WTC11 (cell line): ENCODE data around the gene DRC1. TPM values are rescaled to one million over a fixed set of nuclear protein-coding genes. Genes with fewer than 3 reads are reported as not detected.

Experiments used
- ATAC-seq: fragments of 200-7000 bp; cut with Tn5 transposase; 2 replicates; pipeline ENCODE4 v1.10.0; 2021; ENCODE audit warnings: mild to moderate bottlenecking, moderate library complexity
- CTCF ChIA-PET: fragments of 300-600 bp; sonication (Branson Sonifier 250); formaldehyde crosslinking; loops from one replicate; lab custom pipeline; 2021; ENCODE audit warnings: antibody characterized with exemption; lab: Charles Lee
- POLR2A ChIA-PET: fragments of 350-600 bp; sonication (Branson Sonifier 250); formaldehyde crosslinking; loops from one replicate; lab custom pipeline; 2021; ENCODE audit warnings: antibody characterized with exemption; lab: Charles Lee
- DNase-seq: peaks from one replicate; pipeline ENCODE4 v3.0.0; 2021; ENCODE audit warnings: low spot score
- H3K27ac Mint-ChIP-seq: 2 replicates; pipeline ENCODE4 v1.8.0; 2021; ENCODE audit warnings: mixed read lengths
- H3K27me3 Mint-ChIP-seq: 2 replicates; pipeline ENCODE4 v1.8.0; 2021; ENCODE audit warnings: low read depth, mild to moderate bottlenecking, moderate library complexity, mixed read lengths
- H3K36me3 Mint-ChIP-seq: 2 replicates; pipeline ENCODE4 v1.8.0; 2021; ENCODE audit warnings: mixed read lengths
- H3K4me1 Mint-ChIP-seq: 2 replicates; pipeline ENCODE4 v1.8.0; 2022; ENCODE audit warnings: mixed read lengths
- H3K4me3 Mint-ChIP-seq: 2 replicates; pipeline ENCODE4 v1.8.0; 2021; ENCODE audit warnings: mild to moderate bottlenecking, moderate library complexity, mixed read lengths
- H3K9me3 Mint-ChIP-seq: 2 replicates; pipeline ENCODE4 v1.8.0; 2021; ENCODE audit warnings: mixed read lengths
- ATF3 ChIP-seq: sonication (generic); formaldehyde crosslinking; conservative IDR thresholded peaks from 2 replicates; pipeline ENCODE4 v1.8.1; 2022; ENCODE audit warnings: mild to moderate bottlenecking, missing genetic modification reagents
- CTCF ChIP-seq: fragments of 200-600 bp; IDR thresholded peaks from 2 replicates; pipeline ENCODE4 v1.8.0; 2022; ENCODE audit warnings: antibody characterized with exemption
- E2F5 ChIP-seq: sonication (generic); formaldehyde crosslinking; IDR thresholded peaks from 2 replicates; pipeline ENCODE4 v1.8.1; 2022; ENCODE audit warnings: mild to moderate bottlenecking, moderate library complexity, missing genetic modification reagents
- ELF4 ChIP-seq: sonication (generic); formaldehyde crosslinking; IDR thresholded peaks from 2 replicates; pipeline ENCODE4 v1.8.1; 2022; ENCODE audit warnings: low read depth, mild to moderate bottlenecking, moderate library complexity, missing genetic modification reagents
- ESRRA ChIP-seq: sonication (generic); formaldehyde crosslinking; IDR thresholded peaks from 2 replicates; pipeline ENCODE4 v1.8.1; 2022; ENCODE audit warnings: mild to moderate bottlenecking, missing genetic modification reagents, borderline replicate concordance
- FOXK1 ChIP-seq: sonication (generic); formaldehyde crosslinking; IDR thresholded peaks from 2 replicates; pipeline ENCODE4 v1.8.0; 2022; ENCODE audit warnings: mild to moderate bottlenecking, moderate library complexity, missing genetic modification reagents
- FOXP1 ChIP-seq: sonication (generic); formaldehyde crosslinking; IDR thresholded peaks from 2 replicates; pipeline ENCODE4 v1.8.0; 2022; ENCODE audit warnings: missing genetic modification reagents, mild to moderate bottlenecking, moderate library complexity, borderline replicate concordance
- GABPB1 ChIP-seq: sonication (generic); formaldehyde crosslinking; IDR thresholded peaks from 2 replicates; pipeline ENCODE4 v1.8.1; 2023; ENCODE audit warnings: mild to moderate bottlenecking, missing genetic modification reagents
- IRF1 ChIP-seq: sonication (generic); formaldehyde crosslinking; IDR thresholded peaks from 2 replicates; pipeline ENCODE4 v1.8.0; 2023; ENCODE audit warnings: missing genetic modification reagents
- MLX ChIP-seq: sonication (generic); formaldehyde crosslinking; IDR thresholded peaks from 2 replicates; pipeline ENCODE4 v1.8.1; 2023; ENCODE audit warnings: mild to moderate bottlenecking, missing genetic modification reagents, moderate library complexity
- MYBL2 ChIP-seq: sonication (generic); formaldehyde crosslinking; IDR thresholded peaks from 2 replicates; pipeline ENCODE4 v1.8.1; 2023; ENCODE audit warnings: mild to moderate bottlenecking, moderate library complexity, missing genetic modification reagents
- PREB ChIP-seq: sonication (generic); formaldehyde crosslinking; IDR thresholded peaks from 2 replicates; pipeline ENCODE4 v1.8.1; 2022; ENCODE audit warnings: mild to moderate bottlenecking, missing genetic modification reagents, moderate library complexity, borderline replicate concordance
- TEAD4 ChIP-seq: sonication (generic); formaldehyde crosslinking; IDR thresholded peaks from 2 replicates; pipeline ENCODE4 v1.8.0; 2022; ENCODE audit warnings: mild to moderate bottlenecking, missing genetic modification reagents
- ZBTB43 ChIP-seq: sonication (generic); formaldehyde crosslinking; IDR thresholded peaks from 2 replicates; pipeline ENCODE4 v1.8.1; 2023; ENCODE audit warnings: mild to moderate bottlenecking, missing genetic modification reagents
- ZNF138 ChIP-seq: sonication (generic); formaldehyde crosslinking; conservative IDR thresholded peaks from 2 replicates; pipeline ENCODE4 v1.8.1; 2022; ENCODE audit warnings: mild to moderate bottlenecking, moderate library complexity, missing genetic modification reagents
- ZNF219 ChIP-seq: sonication (generic); formaldehyde crosslinking; IDR thresholded peaks from 2 replicates; pipeline ENCODE4 v1.8.0; 2023; ENCODE audit warnings: missing genetic modification reagents, mild to moderate bottlenecking, borderline replicate concordance
- ZNF281 ChIP-seq: sonication (generic); formaldehyde crosslinking; IDR thresholded peaks from 2 replicates; pipeline ENCODE4 v1.8.0; 2023; ENCODE audit warnings: mild to moderate bottlenecking, missing genetic modification reagents
- ZNF425 ChIP-seq: fragments of 250-450 bp; sonication (Bioruptor Pico); conservative IDR thresholded peaks from 2 replicates; pipeline ENCODE4 v1.9.0; 2021; ENCODE audit warnings: mild to moderate bottlenecking
- ZNF512 ChIP-seq: sonication (generic); formaldehyde crosslinking; IDR thresholded peaks from 2 replicates; pipeline ENCODE4 v1.8.1; 2022; ENCODE audit warnings: missing genetic modification reagents, borderline replicate concordance
- total RNA-seq: library from RNA; stranded (reverse); gene quantifications from 3 replicates; pipeline ENCODE4 v1.2.3, GENCODE V29; 2021

The DRC1 gene
- total RNA-seq, 1 experiment from 2014 or later = 0.55 TPM

- TF ChIP-seq ZNF512 (CRISPR knock-in tag) = no peak
Measured at GRCh38 chr2:26483027-26483326, 81.3 kb downstream of the DRC1 start (continued).

- no peak for ATAC-seq
- ChIA-PET POLR2A (no interaction called here), CTCF (no interaction called here)
- H3K36me3 Mint-ChIP-seq = no peaks in the 10 kb centered on the region
- no peaks in the 10 kb centered on the region for H3K27me3 Mint-ChIP-seq
- no peak overlapping the region for H3K27ac Mint-ChIP-seq
- no peak overlapping the region for H3K4me3 Mint-ChIP-seq
- no peaks in the 10 kb centered on the region for H3K4me1 Mint-ChIP-seq
- no peak for DNase-seq
- no peaks in the 10 kb centered on the region for H3K9me3 Mint-ChIP-seq
- no peak for TF ChIP-seq GABPB1 (CRISPR knock-in tag)
- no peak for TF ChIP-seq ELF4 (CRISPR knock-in tag)
- no peak for TF ChIP-seq MYBL2 (CRISPR knock-in tag)
- TF ChIP-seq TEAD4 = no peak
- TF ChIP-seq ZNF425 (CRISPR knock-in tag) = no peak
- TF ChIP-seq E2F5 (CRISPR knock-in tag) = no peak
- no peak for TF ChIP-seq MLX (CRISPR knock-in tag)
- TF ChIP-seq ZNF219 (CRISPR knock-in tag) = no peak
- no peak for TF ChIP-seq FOXP1 (CRISPR knock-in tag)
- no peak for TF ChIP-seq CTCF
- no peak for TF ChIP-seq ATF3
- no peak for TF ChIP-seq ZBTB43
- no peak for TF ChIP-seq ESRRA (CRISPR knock-in tag)
- TF ChIP-seq PREB (CRISPR knock-in tag) = no peak
- no peak for TF ChIP-seq FOXK1 (CRISPR knock-in tag)
- TF ChIP-seq ZNF138 (CRISPR knock-in tag) = no peak
- TF ChIP-seq ZNF281 (CRISPR knock-in tag) = no peak
- TF ChIP-seq IRF1 (CRISPR knock-in tag) = no peak
- TF ChIP-seq, all 79 proteins: peak for 0
Measured at GRCh38 chr2:26483516-26483915, 81.8 kb downstream of the DRC1 start.
